ENCODE measurements around the gene CETN2.
"Not testable (repeated sequence)": the region's sequence is repeated elsewhere in the genome, so short reads cannot be mapped to it uniquely, and the experiment has no call there.

Gene CETN2

GRCh38 chrX:152843852-152844251 is 13.3 kb upstream of the CETN2 start:
- no peak overlapping the region for H3K4me3 ChIP-seq (ENCODE audit: insufficient read depth, low read length, poor library complexity, severe bottlenecking)
- no peaks in the 10 kb centered on the region for H3K9me2 ChIP-seq (replicated peaks; ENCODE audit: insufficient read depth, low read length)
- no peaks in the 10 kb centered on the region for H3K36me3 ChIP-seq (ENCODE audit: low read length)
- no peaks in the 10 kb centered on the region for H3K9me3 ChIP-seq (ENCODE audit: insufficient read depth, low read length)
- H4K20me1 ChIP-seq (ENCODE audit: low read depth, low read length): no peaks in the 10 kb centered on the region
- H3F3A ChIP-seq (ENCODE audit: insufficient read depth): no peaks in the 10 kb centered on the region
- H3K27me3 ChIP-seq (ENCODE audit: low read length): no peaks in the 10 kb centered on the region
- H3K4me2 ChIP-seq (ENCODE audit: low read depth, low read length, poor library complexity, severe bottlenecking): no peak overlapping the region
- H3K27ac ChIP-seq (ENCODE audit: low read depth, low read length): no peak overlapping the region
- no peak overlapping the region for H3K9ac ChIP-seq (ENCODE audit: low read length)
- H3K79me2 ChIP-seq (ENCODE audit: insufficient read depth, low read length): peaks cover 26% of the 10 kb centered on the region; the same call in 1 of the 2 replicates
- no peak for TF ChIP-seq EZH2phosphoT487 (conservative IDR thresholded peaks at IDR 0.05; ENCODE audit: low read length)
- no peak for TF ChIP-seq CTCF (IDR thresholded peaks at IDR 0.05; ENCODE audit: insufficient read depth, low read length, poor library complexity, severe bottlenecking)
- no peak overlapping the region for H2AFZ ChIP-seq (ENCODE audit: low read depth, low read length, severe bottlenecking)

- Histone ChIP-seq H3K4me2 (ENCODE audit: low read depth, low read length, poor library complexity, severe bottlenecking) (no peak overlapping the region), H3K9ac (ENCODE audit: low read length) (no peak overlapping the region), H3K36me3 (ENCODE audit: low read length) (no peaks in the 10 kb centered on the region), H2AFZ (ENCODE audit: low read depth, low read length, severe bottlenecking) (no peak overlapping the region), H3F3A (ENCODE audit: insufficient read depth) (no peaks in the 10 kb centered on the region), H3K9me3 (ENCODE audit: insufficient read depth, low read length) (no peaks in the 10 kb centered on the region), H3K4me3 (ENCODE audit: insufficient read depth, low read length, poor library complexity, severe bottlenecking) (no peak overlapping the region), H3K79me2 (ENCODE audit: insufficient read depth, low read length) (peaks cover 26% of the 10 kb centered on the region; the same call in 1 of the 2 replicates), H4K20me1 (ENCODE audit: low read depth, low read length) (no peaks in the 10 kb centered on the region), H3K9me2 (replicated peaks; ENCODE audit: insufficient read depth, low read length) (no peaks in the 10 kb centered on the region), H3K27ac (ENCODE audit: low read depth, low read length) (no peak overlapping the region), H3K27me3 (ENCODE audit: low read length) (no peaks in the 10 kb centered on the region)
- TF ChIP-seq CTCF (IDR thresholded peaks at IDR 0.05; ENCODE audit: insufficient read depth, low read length, poor library complexity, severe bottlenecking): no peak
- TF ChIP-seq EZH2phosphoT487 (conservative IDR thresholded peaks at IDR 0.05; ENCODE audit: low read length): no peak
Observed at GRCh38 chrX:152842772-152843338, 12.3 kb upstream of the CETN2 start.

GRCh38 chrX:152835470-152835869 is 4.9 kb upstream of the CETN2 start:
- not testable (repeated sequence) for H3K36me3 ChIP-seq (ENCODE audit: low read length); H3K4me2 ChIP-seq (ENCODE audit: low read depth, low read length, poor library complexity, severe bottlenecking); H3K9me2 ChIP-seq (replicated peaks; ENCODE audit: insufficient read depth, low read length); H3K9me3 ChIP-seq (ENCODE audit: insufficient read depth, low read length); H3K27me3 ChIP-seq (ENCODE audit: low read length); H3K4me3 ChIP-seq (ENCODE audit: insufficient read depth, low read length, poor library complexity, severe bottlenecking); H3K27ac ChIP-seq (ENCODE audit: low read depth, low read length); H3K9ac ChIP-seq (ENCODE audit: low read length); H4K20me1 ChIP-seq (ENCODE audit: low read depth, low read length); H3F3A ChIP-seq (ENCODE audit: insufficient read depth); H2AFZ ChIP-seq (ENCODE audit: low read depth, low read length, severe bottlenecking)
- H3K79me2 ChIP-seq (ENCODE audit: insufficient read depth, low read length): peaks cover 28% of the 10 kb centered on the region; the same call in 1 of the 2 replicates

GRCh38 chrX:152833378-152833777 is 2.8 kb upstream of the CETN2 start:
- TF ChIP-seq EZH2phosphoT487 (conservative IDR thresholded peaks at IDR 0.05; ENCODE audit: low read length) (no peak), CTCF (IDR thresholded peaks at IDR 0.05; ENCODE audit: insufficient read depth, low read length, poor library complexity, severe bottlenecking) (no peak)
- Histone ChIP-seq H3K4me3 (ENCODE audit: insufficient read depth, low read length, poor library complexity, severe bottlenecking) (no peak overlapping the region), H3K27me3 (ENCODE audit: low read length) (no peaks in the 10 kb centered on the region), H3K9me2 (replicated peaks; ENCODE audit: insufficient read depth, low read length) (no peaks in the 10 kb centered on the region), H3K4me2 (ENCODE audit: low read depth, low read length, poor library complexity, severe bottlenecking) (no peak overlapping the region), H3K9me3 (ENCODE audit: insufficient read depth, low read length) (no peaks in the 10 kb centered on the region), H3K27ac (ENCODE audit: low read depth, low read length) (no peak overlapping the region), H2AFZ (ENCODE audit: low read depth, low read length, severe bottlenecking) (no peak overlapping the region), H3F3A (ENCODE audit: insufficient read depth) (no peaks in the 10 kb centered on the region), H3K79me2 (ENCODE audit: insufficient read depth, low read length) (peaks cover 28% of the 10 kb centered on the region; the same call in 1 of the 2 replicates), H3K36me3 (ENCODE audit: low read length) (no peaks in the 10 kb centered on the region), H4K20me1 (ENCODE audit: low read depth, low read length) (no peaks in the 10 kb centered on the region), H3K9ac (ENCODE audit: low read length) (no peak overlapping the region)
